ENCODE measurements around the gene LDLRAD3.
A peak's percentile ranks its signal among the peaks of the same experiment; 100 is the strongest.

Gene LDLRAD3

GRCh38 chr11:36092314-36093030 lies 148.6 kb downstream of the LDLRAD3 start:
- 0 out of 2 replicates have a peak overlapping the region, but pooled peaks have one; percentile 25 for H3K4me3 ChIP-seq (ENCODE audit: low read depth, low read length)
- H3K4me1 ChIP-seq (ENCODE audit: control insufficient read depth, insufficient read depth, low read length): peaks cover 24% of the 10 kb centered on the region
- peaks cover 13% of the 10 kb centered on the region for H3K36me3 ChIP-seq (ENCODE audit: control insufficient read depth, insufficient read depth, low read length)
- no peaks in the 10 kb centered on the region for H3K27me3 ChIP-seq (ENCODE audit: control insufficient read depth, insufficient read depth, low read length)
- peak overlapping the region; percentile 7; the same call in 1 of the 2 replicates for H3K9ac ChIP-seq (ENCODE audit: low read depth, low read length)
- peaks cover 9% of the 10 kb centered on the region for H3K9me3 ChIP-seq (ENCODE audit: control insufficient read depth, insufficient read depth, low read length)
- H3K27ac ChIP-seq (ENCODE audit: low read depth, low read length): peak overlapping the region; percentile 70

GRCh38 chr11:36093548-36093947 lies 149.7 kb downstream of the LDLRAD3 start:
- Histone ChIP-seq H3K27ac (ENCODE audit: low read depth, low read length) (no peak overlapping the region), H3K27me3 (ENCODE audit: control insufficient read depth, insufficient read depth, low read length) (no peaks in the 10 kb centered on the region), H3K9me3 (ENCODE audit: control insufficient read depth, insufficient read depth, low read length) (peaks cover 9% of the 10 kb centered on the region), H3K9ac (ENCODE audit: low read depth, low read length) (no peak overlapping the region), H3K4me3 (ENCODE audit: low read depth, low read length) (no peak overlapping the region), H3K36me3 (ENCODE audit: control insufficient read depth, insufficient read depth, low read length) (peaks cover 14% of the 10 kb centered on the region), H3K4me1 (ENCODE audit: control insufficient read depth, insufficient read depth, low read length) (peaks cover 24% of the 10 kb centered on the region)

GRCh38 chr11:36094164-36094563 lies 150.3 kb downstream of the LDLRAD3 start:
- H3K9me3 ChIP-seq (ENCODE audit: control insufficient read depth, insufficient read depth, low read length): peaks cover 9% of the 10 kb centered on the region
- no peaks in the 10 kb centered on the region for H3K27me3 ChIP-seq (ENCODE audit: control insufficient read depth, insufficient read depth, low read length)
- peaks cover 20% of the 10 kb centered on the region for H3K36me3 ChIP-seq (ENCODE audit: control insufficient read depth, insufficient read depth, low read length)
- H3K27ac ChIP-seq (ENCODE audit: low read depth, low read length): no peak overlapping the region
- peaks cover 28% of the 10 kb centered on the region for H3K4me1 ChIP-seq (ENCODE audit: control insufficient read depth, insufficient read depth, low read length)
- H3K4me3 ChIP-seq (ENCODE audit: low read depth, low read length): 0 out of 2 replicates have a peak overlapping the region, but pooled peaks have one; percentile 7
- no peak overlapping the region for H3K9ac ChIP-seq (ENCODE audit: low read depth, low read length)

- H3K4me1 ChIP-seq (ENCODE audit: control insufficient read depth, insufficient read depth, low read length): peaks cover 27% of the 10 kb centered on the region
- H3K27me3 ChIP-seq (ENCODE audit: control insufficient read depth, insufficient read depth, low read length): no peaks in the 10 kb centered on the region
- peaks cover 9% of the 10 kb centered on the region for H3K9me3 ChIP-seq (ENCODE audit: control insufficient read depth, insufficient read depth, low read length)
- no peak overlapping the region for H3K9ac ChIP-seq (ENCODE audit: low read depth, low read length)
- H3K4me3 ChIP-seq (ENCODE audit: low read depth, low read length): no peak overlapping the region
- H3K36me3 ChIP-seq (ENCODE audit: control insufficient read depth, insufficient read depth, low read length): peaks cover 32% of the 10 kb centered on the region
- H3K27ac ChIP-seq (ENCODE audit: low read depth, low read length): no peak overlapping the region
Measured at GRCh38 chr11:36095716-36096115, 151.9 kb downstream of the LDLRAD3 start.

DNA sequence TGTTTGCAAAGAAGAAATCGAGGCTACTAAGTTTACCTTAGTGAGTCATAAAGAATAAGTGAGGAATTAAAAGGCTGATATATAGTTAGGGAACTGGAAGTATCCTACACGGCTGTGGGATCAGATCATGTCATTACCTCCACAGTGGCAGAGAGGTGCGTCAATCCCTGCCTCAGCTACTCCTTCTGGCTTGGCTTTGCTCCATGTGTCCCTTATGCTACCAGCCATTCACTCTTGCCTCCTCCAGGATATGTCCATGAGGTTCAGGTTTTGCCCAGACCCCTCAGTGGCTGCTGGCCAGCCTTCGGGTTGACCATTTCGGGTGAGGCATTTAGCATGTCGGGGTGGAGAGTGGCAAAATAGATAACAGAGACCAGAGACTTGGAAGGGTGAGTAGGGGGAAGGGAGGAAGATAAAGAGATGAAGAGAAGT lies 153.4 kb downstream of the LDLRAD3 start:
- Histone ChIP-seq H3K27ac (ENCODE audit: low read depth, low read length) (no peak overlapping the region), H3K4me1 (ENCODE audit: control insufficient read depth, insufficient read depth, low read length) (peaks cover 13% of the 10 kb centered on the region; the same call in 1 of the 2 replicates), H3K27me3 (ENCODE audit: control insufficient read depth, insufficient read depth, low read length) (no peaks in the 10 kb centered on the region), H3K9ac (ENCODE audit: low read depth, low read length) (no peak overlapping the region), H3K9me3 (ENCODE audit: control insufficient read depth, insufficient read depth, low read length) (peaks cover 9% of the 10 kb centered on the region), H3K4me3 (ENCODE audit: low read depth, low read length) (no peak overlapping the region), H3K36me3 (ENCODE audit: control insufficient read depth, insufficient read depth, low read length) (peaks cover 36% of the 10 kb centered on the region)

GRCh38 chr11:36098087-36098486 lies 154.2 kb downstream of the LDLRAD3 start:
- H3K4me3 ChIP-seq (ENCODE audit: low read depth, low read length): no peak overlapping the region
- H3K9me3 ChIP-seq (ENCODE audit: control insufficient read depth, insufficient read depth, low read length): peaks cover 9% of the 10 kb centered on the region
- H3K4me1 ChIP-seq (ENCODE audit: control insufficient read depth, insufficient read depth, low read length): peaks cover 5% of the 10 kb centered on the region; the same call in 1 of the 2 replicates
- H3K27me3 ChIP-seq (ENCODE audit: control insufficient read depth, insufficient read depth, low read length): no peaks in the 10 kb centered on the region
- H3K36me3 ChIP-seq (ENCODE audit: control insufficient read depth, insufficient read depth, low read length): peaks cover 36% of the 10 kb centered on the region
- H3K9ac ChIP-seq (ENCODE audit: low read depth, low read length): no peak overlapping the region
- H3K27ac ChIP-seq (ENCODE audit: low read depth, low read length): peak overlapping the region; percentile 8

DNA sequence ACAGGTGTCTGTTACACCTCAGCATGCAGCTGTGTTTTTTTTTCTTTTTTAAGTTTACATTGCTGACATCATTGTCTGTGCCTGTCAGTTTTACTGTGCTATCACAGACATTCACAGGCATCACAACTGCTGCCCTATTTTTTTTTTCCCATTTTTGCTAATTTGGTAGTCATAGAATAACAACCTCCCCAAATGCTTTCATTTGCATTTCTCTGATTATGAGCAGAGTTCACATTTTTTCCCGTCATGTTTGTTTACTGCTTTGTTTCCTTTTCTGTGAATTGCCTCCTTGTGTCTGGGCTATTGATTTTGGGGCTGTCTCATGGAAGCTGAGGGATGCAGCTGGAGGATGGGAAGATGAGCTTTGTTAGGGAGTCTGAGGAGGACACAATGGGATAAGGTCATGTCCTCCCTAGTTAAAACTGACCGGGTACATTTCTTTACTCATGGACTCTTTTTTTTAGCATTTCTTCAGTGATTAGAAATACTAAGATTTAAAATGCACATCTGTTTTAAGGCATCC lies 155.1 kb downstream of the LDLRAD3 start:
- Histone ChIP-seq H3K27me3 (ENCODE audit: control insufficient read depth, insufficient read depth, low read length) (no peaks in the 10 kb centered on the region), H3K36me3 (ENCODE audit: control insufficient read depth, insufficient read depth, low read length) (peaks cover 31% of the 10 kb centered on the region), H3K9ac (ENCODE audit: low read depth, low read length) (no peak overlapping the region), H3K4me3 (ENCODE audit: low read depth, low read length) (no peak overlapping the region), H3K4me1 (ENCODE audit: control insufficient read depth, insufficient read depth, low read length) (0 out of 2 replicates have a peak, but pooled peaks cover 3% of the 10 kb centered on the region), H3K27ac (ENCODE audit: low read depth, low read length) (no peak overlapping the region), H3K9me3 (ENCODE audit: control insufficient read depth, insufficient read depth, low read length) (peaks cover 3% of the 10 kb centered on the region)

DNA sequence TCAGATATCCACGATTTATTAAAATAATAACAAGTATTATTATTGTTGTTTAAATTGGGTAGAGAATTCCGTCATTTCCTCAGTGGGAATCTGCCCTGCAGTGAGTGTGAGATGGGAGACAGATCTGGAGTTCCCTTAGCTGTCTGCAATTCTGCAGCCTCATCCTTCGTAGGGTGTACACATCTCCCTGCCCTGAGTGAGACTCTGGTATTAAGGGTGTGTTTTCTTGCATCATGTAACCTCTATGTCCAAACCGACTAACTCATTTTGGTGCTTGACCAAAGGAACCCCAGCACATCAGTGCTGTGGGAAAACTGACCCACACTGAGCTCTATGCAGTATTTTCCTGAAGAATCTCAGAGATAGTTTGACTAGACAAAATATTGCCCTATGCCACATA lies 157.6 kb downstream of the LDLRAD3 start:
- Histone ChIP-seq H3K9me3 (ENCODE audit: control insufficient read depth, insufficient read depth, low read length) (no peaks in the 10 kb centered on the region), H3K4me3 (ENCODE audit: low read depth, low read length) (no peak overlapping the region), H3K36me3 (ENCODE audit: control insufficient read depth, insufficient read depth, low read length) (peaks cover 28% of the 10 kb centered on the region), H3K27ac (ENCODE audit: low read depth, low read length) (no peak overlapping the region), H3K9ac (ENCODE audit: low read depth, low read length) (no peak overlapping the region), H3K27me3 (ENCODE audit: control insufficient read depth, insufficient read depth, low read length) (no peaks in the 10 kb centered on the region), H3K4me1 (ENCODE audit: control insufficient read depth, insufficient read depth, low read length) (peaks cover 22% of the 10 kb centered on the region)

DNA sequence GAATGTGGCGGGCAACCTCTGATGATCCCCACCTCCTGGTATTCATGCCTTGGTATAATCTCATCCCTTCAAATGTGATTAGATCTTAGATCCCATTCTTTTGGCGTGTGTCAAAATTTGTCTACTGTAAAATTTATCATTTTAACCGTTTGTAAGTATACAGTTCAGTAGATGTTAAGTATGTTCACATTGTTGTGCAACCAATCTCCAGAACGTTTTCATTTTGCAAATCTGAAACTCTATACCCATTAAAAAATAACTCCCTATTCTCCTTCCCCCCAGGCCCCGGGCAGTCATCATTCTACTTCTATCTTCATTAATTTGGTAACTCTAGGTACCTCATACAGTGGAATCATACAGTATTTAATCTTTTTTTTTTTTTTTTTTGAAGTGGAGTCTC lies 159.0 kb downstream of the LDLRAD3 start:
- no peaks in the 10 kb centered on the region for H3K27me3 ChIP-seq (ENCODE audit: control insufficient read depth, insufficient read depth, low read length)
- peaks cover 29% of the 10 kb centered on the region for H3K36me3 ChIP-seq (ENCODE audit: control insufficient read depth, insufficient read depth, low read length)
- H3K27ac ChIP-seq (ENCODE audit: low read depth, low read length): no peak overlapping the region
- H3K4me3 ChIP-seq (ENCODE audit: low read depth, low read length): no peak overlapping the region
- H3K9me3 ChIP-seq (ENCODE audit: control insufficient read depth, insufficient read depth, low read length): no peaks in the 10 kb centered on the region
- H3K4me1 ChIP-seq (ENCODE audit: control insufficient read depth, insufficient read depth, low read length): peaks cover 22% of the 10 kb centered on the region
- no peak overlapping the region for H3K9ac ChIP-seq (ENCODE audit: low read depth, low read length)

GRCh38 chr11:36103933-36104530 lies 160.2 kb downstream of the LDLRAD3 start:
- Histone ChIP-seq H3K9me3 (ENCODE audit: control insufficient read depth, insufficient read depth, low read length) (no peaks in the 10 kb centered on the region), H3K9ac (ENCODE audit: low read depth, low read length) (0 out of 2 replicates have a peak overlapping the region, but pooled peaks have one; percentile 29), H3K4me3 (ENCODE audit: low read depth, low read length) (no peak overlapping the region), H3K36me3 (ENCODE audit: control insufficient read depth, insufficient read depth, low read length) (peaks cover 23% of the 10 kb centered on the region), H3K27ac (ENCODE audit: low read depth, low read length) (peak overlapping the region; percentile 86), H3K27me3 (ENCODE audit: control insufficient read depth, insufficient read depth, low read length) (no peaks in the 10 kb centered on the region), H3K4me1 (ENCODE audit: control insufficient read depth, insufficient read depth, low read length) (peaks cover 23% of the 10 kb centered on the region)

DNA sequence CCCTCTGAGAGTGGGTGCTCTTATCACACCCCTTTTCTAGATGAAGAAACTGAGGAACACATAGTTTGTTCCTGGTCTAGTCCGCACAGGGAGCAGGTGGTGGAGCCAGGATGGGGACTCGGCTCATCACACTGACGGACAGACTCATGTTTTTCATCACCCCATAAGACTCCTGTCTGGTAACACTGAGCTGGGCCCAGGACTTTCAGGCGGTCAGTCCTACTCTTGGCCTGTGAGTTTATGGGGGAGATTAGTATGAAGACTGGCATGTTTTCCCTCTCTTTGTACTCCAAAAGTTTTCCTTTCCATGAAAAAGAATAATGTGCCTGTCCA lies 160.8 kb downstream of the LDLRAD3 start:
- no peaks in the 10 kb centered on the region for H3K27me3 ChIP-seq (ENCODE audit: control insufficient read depth, insufficient read depth, low read length)
- H3K9ac ChIP-seq (ENCODE audit: low read depth, low read length): peak overlapping the region; percentile 29; the same call in 1 of the 2 replicates
- peaks cover 17% of the 10 kb centered on the region for H3K36me3 ChIP-seq (ENCODE audit: control insufficient read depth, insufficient read depth, low read length)
- peaks cover 29% of the 10 kb centered on the region for H3K4me1 ChIP-seq (ENCODE audit: control insufficient read depth, insufficient read depth, low read length)
- H3K27ac ChIP-seq (ENCODE audit: low read depth, low read length): peak overlapping the region; percentile 86
- H3K9me3 ChIP-seq (ENCODE audit: control insufficient read depth, insufficient read depth, low read length): no peaks in the 10 kb centered on the region
- no peak overlapping the region for H3K4me3 ChIP-seq (ENCODE audit: low read depth, low read length)
